Measurements from ENCODE around the gene CRBN.

Gene CRBN

GRCh38 chr3:3179407-3180094 lies at the start of gene CRBN:
Gene CRBN (minus strand): TSS chr3:3179691. CDS start chr3:3179687, 4 bp downstream.
- peak within 1 kb of the TSS; percentile 88 for H3K27ac Mint-ChIP-seq
- DNase-seq (peak; percentile 88), ATAC-seq (peak; percentile 98)
- H3K36me3 Mint-ChIP-seq (ENCODE audit: low read depth) = peaks cover 4% of the 10 kb centered on the region
- H3K27me3 Mint-ChIP-seq = no peaks in the 10 kb centered on the region
- no peaks in the 10 kb centered on the region for H3K9me3 Mint-ChIP-seq
- peaks cover 45% of the 10 kb centered on the region for H3K4me1 Mint-ChIP-seq
- H3K4me3 Mint-ChIP-seq = peak within 1 kb of the TSS; percentile 95

DNA sequence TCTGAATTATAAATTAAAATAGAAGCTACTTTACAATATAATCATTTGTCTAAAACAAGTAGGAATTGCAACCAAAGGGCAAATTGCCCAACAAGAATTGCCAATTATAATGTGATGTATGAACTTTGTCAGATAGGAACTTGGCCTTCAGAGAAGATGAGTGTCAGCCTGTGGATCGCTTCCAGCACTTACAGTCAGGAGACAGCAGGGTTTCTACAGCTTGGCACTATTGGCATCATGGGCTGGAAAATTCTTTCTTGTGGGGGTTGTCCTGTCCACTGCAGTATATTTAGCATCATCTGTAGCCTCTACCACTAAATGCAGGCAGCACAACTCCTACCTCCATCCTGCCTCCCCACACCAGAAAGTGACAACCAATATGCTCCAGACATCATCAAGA lies 48.1 kb upstream of the CRBN start:
- Mint-ChIP-seq H3K36me3 (ENCODE audit: low read depth) (no peaks in the 10 kb centered on the region), H3K27me3 (peaks cover 3% of the 10 kb centered on the region), H3K9me3 (peaks cover 9% of the 10 kb centered on the region), H3K27ac (no peak overlapping the region), H3K4me1 (no peaks in the 10 kb centered on the region), H3K4me3 (no peak overlapping the region)
- ATAC-seq (no peak), DNase-seq (no peak)

GRCh38 chr3:3221528-3221927 lies 42.0 kb upstream of the CRBN start:
- H3K4me1 Mint-ChIP-seq = no peaks in the 10 kb centered on the region
- no peaks in the 10 kb centered on the region for H3K9me3 Mint-ChIP-seq
- peaks cover 4% of the 10 kb centered on the region for H3K27me3 Mint-ChIP-seq
- ATAC-seq (no peak), DNase-seq (no peak)
- no peak overlapping the region for H3K4me3 Mint-ChIP-seq
- no peaks in the 10 kb centered on the region for H3K36me3 Mint-ChIP-seq (ENCODE audit: low read depth)
- H3K27ac Mint-ChIP-seq = no peak overlapping the region

DNA sequence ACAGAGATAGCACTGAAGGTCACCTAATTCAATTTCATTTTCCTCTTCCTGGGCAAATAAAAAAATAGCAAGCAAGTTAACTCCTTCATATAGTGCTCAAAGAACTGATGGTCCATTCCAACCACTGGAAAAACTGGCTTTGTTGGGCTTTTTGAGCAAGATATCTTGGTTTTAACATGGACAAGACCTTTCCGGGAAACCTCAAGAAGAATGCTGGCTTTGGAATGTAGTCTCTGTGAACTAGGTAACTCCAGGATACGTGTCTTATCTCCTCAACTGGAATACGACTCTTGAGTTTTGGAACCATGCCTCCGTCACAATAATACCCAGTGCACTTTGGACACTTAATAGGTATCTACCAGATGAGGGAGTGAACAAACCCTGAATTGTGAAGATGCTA lies 36.9 kb upstream of the CRBN start:
- DNase-seq (no peak), ATAC-seq (no peak)
- H3K4me3 Mint-ChIP-seq = no peak overlapping the region
- no peak overlapping the region for H3K27ac Mint-ChIP-seq
- H3K4me1 Mint-ChIP-seq = no peaks in the 10 kb centered on the region
- H3K9me3 Mint-ChIP-seq = no peaks in the 10 kb centered on the region
- no peaks in the 10 kb centered on the region for H3K36me3 Mint-ChIP-seq (ENCODE audit: low read depth)
- H3K27me3 Mint-ChIP-seq = no peaks in the 10 kb centered on the region

DNA sequence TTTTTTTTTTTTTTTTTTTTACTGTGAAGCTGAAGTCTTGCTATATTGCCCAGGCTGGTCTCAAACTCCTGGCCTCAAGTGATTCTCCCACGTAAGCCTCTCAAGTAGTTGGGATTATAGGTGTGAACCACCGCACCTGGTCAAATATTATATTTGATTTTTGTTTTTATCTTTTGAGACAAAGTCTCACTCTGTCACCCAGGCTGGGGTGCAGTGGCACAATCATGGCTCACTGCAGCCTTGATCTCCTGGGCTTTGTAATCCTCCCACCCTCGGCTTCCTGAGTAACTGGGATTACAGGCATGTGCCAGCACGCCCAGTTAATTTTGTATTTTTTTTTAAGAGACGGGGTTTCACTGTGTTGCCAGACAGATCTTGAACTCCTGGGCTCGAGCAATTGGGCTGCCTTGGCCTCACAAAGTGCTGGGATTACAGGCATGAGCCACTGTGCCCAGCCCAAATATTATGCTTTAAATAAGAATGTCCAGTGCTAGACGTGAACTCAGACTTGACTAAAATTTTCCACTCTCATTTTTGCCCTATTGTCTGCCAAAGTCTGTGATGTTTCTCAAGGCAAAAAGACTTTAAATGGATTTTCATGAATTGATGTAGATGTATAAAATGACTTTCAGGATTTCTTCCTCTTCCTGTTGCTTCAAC lies 33.4 kb upstream of the CRBN start:
- no peaks in the 10 kb centered on the region for H3K9me3 Mint-ChIP-seq
- H3K4me3 Mint-ChIP-seq = no peak overlapping the region
- no peak for DNase-seq
- no peak for ATAC-seq
- no peaks in the 10 kb centered on the region for H3K27me3 Mint-ChIP-seq
- H3K36me3 Mint-ChIP-seq (ENCODE audit: low read depth) = no peaks in the 10 kb centered on the region
- no peaks in the 10 kb centered on the region for H3K4me1 Mint-ChIP-seq
- H3K27ac Mint-ChIP-seq = no peak overlapping the region

- Mint-ChIP-seq H3K9me3 (no peaks in the 10 kb centered on the region), H3K36me3 (ENCODE audit: low read depth) (no peaks in the 10 kb centered on the region), H3K4me1 (no peaks in the 10 kb centered on the region), H3K27ac (no peak overlapping the region), H3K27me3 (no peaks in the 10 kb centered on the region), H3K4me3 (no peak overlapping the region)
- no peak for DNase-seq
- ATAC-seq = no peak
Measured at GRCh38 chr3:3209714-3210113, 30.2 kb upstream of the CRBN start.

- no peak for ATAC-seq
- H3K9me3 Mint-ChIP-seq = no peaks in the 10 kb centered on the region
- no peaks in the 10 kb centered on the region for H3K4me1 Mint-ChIP-seq
Measured at GRCh38 chr3:3209057-3209456, 29.6 kb upstream of the CRBN start.

DNA sequence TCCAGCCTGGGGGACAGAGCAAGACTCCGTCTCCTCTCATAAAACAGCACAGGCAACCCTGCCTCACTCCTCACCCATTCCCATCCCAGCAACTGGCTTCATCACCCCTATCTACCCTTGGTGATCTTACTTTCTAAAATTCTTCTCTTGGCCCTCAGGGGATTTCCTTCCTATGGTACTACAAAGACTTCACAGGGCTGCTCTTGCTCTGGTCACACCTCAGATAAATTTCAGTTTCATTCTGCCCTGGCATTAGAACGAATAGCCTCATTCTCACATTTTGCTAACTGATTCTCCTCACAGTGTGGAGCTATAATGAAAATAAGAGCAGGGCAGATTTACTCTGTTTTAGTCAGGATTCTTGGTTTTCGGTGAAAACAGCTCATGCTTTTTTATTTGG lies 22.1 kb upstream of the CRBN start:
- Mint-ChIP-seq H3K4me1 (peaks cover 13% of the 10 kb centered on the region), H3K9me3 (no peaks in the 10 kb centered on the region), H3K27me3 (no peaks in the 10 kb centered on the region), H3K27ac (no peak overlapping the region), H3K4me3 (no peak overlapping the region), H3K36me3 (ENCODE audit: low read depth) (no peaks in the 10 kb centered on the region)
- DNase-seq (no peak), ATAC-seq (peak; percentile 70)

More at GRCh38 chr3:3209057-3209456, 29.6 kb upstream of the CRBN start:
- Mint-ChIP-seq H3K4me3 (no peak overlapping the region), H3K27me3 (no peaks in the 10 kb centered on the region), H3K27ac (no peak overlapping the region), H3K36me3 (ENCODE audit: low read depth) (no peaks in the 10 kb centered on the region)
- DNase-seq = no peak

DNA sequence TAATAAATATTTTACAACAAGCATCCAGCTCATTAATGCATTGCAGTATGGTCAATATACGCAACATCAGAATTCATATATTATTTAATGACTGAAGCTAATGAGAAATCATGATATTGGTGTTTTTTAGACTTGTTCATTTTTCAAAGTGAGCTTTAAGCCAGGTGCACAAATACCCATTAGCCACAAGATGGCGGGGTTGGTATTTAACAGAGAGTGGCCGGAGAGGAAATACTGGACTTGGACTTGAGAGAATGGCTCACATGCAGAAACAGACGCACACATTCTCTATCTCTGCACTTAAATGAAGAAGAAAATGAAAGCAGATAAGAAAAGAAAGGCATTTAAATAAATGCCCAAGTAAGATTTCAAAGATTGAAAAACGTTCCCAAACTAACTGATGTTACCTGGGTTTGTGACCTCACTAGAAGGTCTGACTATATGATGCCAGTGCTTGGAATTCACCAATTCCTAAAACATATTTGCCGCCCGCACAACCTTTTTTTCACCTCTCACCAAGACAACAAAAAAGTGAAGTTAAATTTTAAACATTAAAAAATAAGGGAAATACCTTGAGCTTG lies 21.2 kb upstream of the CRBN start:
- ATAC-seq = no peak
- Mint-ChIP-seq H3K36me3 (ENCODE audit: low read depth) (no peaks in the 10 kb centered on the region), H3K9me3 (no peaks in the 10 kb centered on the region), H3K27ac (no peak overlapping the region), H3K4me1 (peaks cover 13% of the 10 kb centered on the region), H3K27me3 (no peaks in the 10 kb centered on the region), H3K4me3 (no peak overlapping the region)
- no peak for DNase-seq

DNA sequence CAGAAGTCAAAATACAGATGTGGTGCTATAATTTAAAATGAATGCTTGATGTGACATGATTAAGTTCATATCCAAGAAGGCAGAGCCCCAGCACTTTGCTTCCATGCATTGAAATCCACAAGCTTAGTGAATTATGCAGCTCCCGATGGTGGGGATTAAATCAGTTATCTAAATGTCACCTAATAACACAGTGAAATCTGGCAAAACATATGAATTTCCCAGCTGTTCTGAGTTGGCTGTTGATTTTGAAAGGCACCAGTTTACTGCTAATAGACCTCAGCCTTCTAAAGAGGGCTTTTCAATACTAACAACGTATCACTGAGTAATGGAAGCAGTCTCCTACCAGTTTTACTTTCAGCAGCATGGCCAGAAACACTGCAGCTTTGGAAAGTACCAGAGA lies 19.8 kb upstream of the CRBN start:
- Mint-ChIP-seq H3K27ac (no peak overlapping the region), H3K27me3 (no peaks in the 10 kb centered on the region), H3K4me3 (no peak overlapping the region), H3K36me3 (ENCODE audit: low read depth) (no peaks in the 10 kb centered on the region), H3K4me1 (peaks cover 13% of the 10 kb centered on the region), H3K9me3 (no peaks in the 10 kb centered on the region)
- ATAC-seq (no peak), DNase-seq (no peak)

DNA sequence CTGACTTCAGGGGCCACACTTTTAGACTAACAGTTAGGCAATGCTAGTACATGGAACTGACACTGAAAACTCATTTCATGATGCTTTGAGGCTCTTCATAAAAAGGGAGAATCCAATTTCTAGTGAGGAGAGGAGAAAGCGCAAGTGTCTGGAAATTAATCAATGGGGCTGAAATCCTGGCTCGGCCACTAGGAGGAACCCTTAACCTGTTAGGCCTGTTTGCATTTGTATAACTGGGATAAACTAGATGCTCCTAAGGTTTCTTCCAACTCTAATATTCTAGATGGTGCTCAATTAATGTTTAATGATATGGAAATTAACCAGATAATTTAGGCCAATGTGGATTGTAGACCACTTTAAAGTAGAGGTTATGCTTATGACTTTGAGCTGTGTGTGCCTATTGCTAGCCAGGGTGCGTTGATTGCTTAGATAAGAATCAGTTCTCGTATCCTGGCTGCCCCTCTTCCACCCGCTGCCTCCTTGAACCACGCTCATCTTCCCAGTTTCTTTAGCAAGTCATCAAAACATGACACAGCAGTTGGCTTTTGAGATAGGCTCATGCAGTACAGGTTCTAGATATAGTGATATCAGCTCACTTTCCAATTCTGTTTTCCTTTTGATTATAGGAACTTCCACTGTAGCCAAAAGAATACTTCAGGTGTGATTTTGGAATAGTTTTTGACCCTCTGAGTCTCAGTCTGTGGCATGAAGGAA lies 16.8 kb upstream of the CRBN start:
- Mint-ChIP-seq H3K27ac (no peak overlapping the region), H3K4me1 (peaks cover 25% of the 10 kb centered on the region), H3K27me3 (no peaks in the 10 kb centered on the region), H3K36me3 (ENCODE audit: low read depth) (no peaks in the 10 kb centered on the region), H3K9me3 (no peaks in the 10 kb centered on the region), H3K4me3 (no peak overlapping the region)
- DNase-seq (no peak), ATAC-seq (peak; percentile 27)

- H3K9me3 Mint-ChIP-seq = no peaks in the 10 kb centered on the region
- peaks cover 23% of the 10 kb centered on the region for H3K4me1 Mint-ChIP-seq
- no peaks in the 10 kb centered on the region for H3K27me3 Mint-ChIP-seq
- H3K4me3 Mint-ChIP-seq = no peak overlapping the region
- no peak overlapping the region for H3K27ac Mint-ChIP-seq
- no peaks in the 10 kb centered on the region for H3K36me3 Mint-ChIP-seq (ENCODE audit: low read depth)
- ATAC-seq (no peak), DNase-seq (no peak)
Measured at GRCh38 chr3:3194861-3195260, 15.4 kb upstream of the CRBN start.

- no peak overlapping the region for H3K4me3 Mint-ChIP-seq
- no peaks in the 10 kb centered on the region for H3K36me3 Mint-ChIP-seq (ENCODE audit: low read depth)
- H3K27ac Mint-ChIP-seq = peak overlapping the region; percentile 65
- peaks cover 6% of the 10 kb centered on the region for H3K9me3 Mint-ChIP-seq
- H3K27me3 Mint-ChIP-seq = no peaks in the 10 kb centered on the region
- DNase-seq = no peak
- ATAC-seq = peak; percentile 38
- peaks cover 23% of the 10 kb centered on the region for H3K4me1 Mint-ChIP-seq
Measured at GRCh38 chr3:3192286-3192675, 12.8 kb upstream of the CRBN start.

GRCh38 chr3:3191675-3192285 lies 12.3 kb upstream of the CRBN start:
- H3K9me3 Mint-ChIP-seq = peaks cover 11% of the 10 kb centered on the region
- H3K27ac Mint-ChIP-seq = peak overlapping the region; percentile 65
- ATAC-seq (peak; percentile 21), DNase-seq (no peak)
- H3K4me1 Mint-ChIP-seq = peaks cover 23% of the 10 kb centered on the region
- H3K36me3 Mint-ChIP-seq (ENCODE audit: low read depth) = no peaks in the 10 kb centered on the region
- no peak overlapping the region for H3K4me3 Mint-ChIP-seq
- H3K27me3 Mint-ChIP-seq = no peaks in the 10 kb centered on the region
